Stimulated activated CD4-positive, alpha-beta T cell treated with anti-CD3 and anti-CD28 coated beads, Interleukin-4, amount 100 ng/mL, for 48 hours (primary cell): ENCODE data around the gene DDO.
"Not testable (repeated sequence)": the region's sequence is repeated elsewhere in the genome, so short reads cannot be mapped to it uniquely, and the experiment has no call there.

Experiments used
- DNase-seq, 2 donors: peaks; one replicate each; pipeline ENCODE4 v3.0.0-alpha.2; 2020; ENCODE audit warnings: low read depth in 2 of 2

DDO gene

DNA sequence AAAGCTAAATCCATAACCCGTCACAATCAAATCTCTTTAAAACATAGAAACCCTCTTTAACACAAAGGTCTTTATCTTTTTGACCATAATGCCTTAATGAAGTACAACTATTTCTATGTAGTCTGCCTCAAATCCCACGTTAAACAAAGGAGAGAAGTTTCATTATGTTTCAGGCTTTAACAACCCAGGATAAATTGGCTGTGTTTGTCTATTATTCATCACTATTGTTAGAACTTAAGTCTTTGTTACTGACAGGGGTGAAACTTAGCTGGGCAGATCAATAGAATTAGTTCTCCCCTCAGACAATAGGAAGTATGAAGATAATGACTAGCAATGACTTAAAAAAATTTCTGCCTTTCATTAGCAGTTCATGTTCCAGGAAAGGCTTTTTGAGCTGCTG lies 47.1 kb downstream of the DDO start:
- no peak for DNase-seq

DNA sequence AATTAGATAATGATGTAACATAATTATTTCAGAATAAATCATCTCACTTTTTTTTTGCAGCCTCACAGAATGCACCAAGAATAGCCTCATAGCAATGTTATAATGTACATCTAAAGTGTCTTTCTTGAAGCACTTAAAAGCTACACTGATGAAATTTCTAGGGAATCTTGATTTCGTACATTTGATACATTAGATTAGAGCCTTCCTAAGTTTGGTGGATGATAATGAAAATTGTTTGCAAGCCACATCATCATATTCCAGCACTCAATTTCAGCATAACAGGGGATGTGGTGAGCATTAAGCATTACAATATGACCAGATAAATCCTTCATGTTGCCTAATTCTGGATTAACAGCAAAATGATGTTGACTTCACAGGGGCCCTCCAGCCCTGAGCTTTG lies 47.5 kb downstream of the DDO start:
- no peak for DNase-seq

DNA sequence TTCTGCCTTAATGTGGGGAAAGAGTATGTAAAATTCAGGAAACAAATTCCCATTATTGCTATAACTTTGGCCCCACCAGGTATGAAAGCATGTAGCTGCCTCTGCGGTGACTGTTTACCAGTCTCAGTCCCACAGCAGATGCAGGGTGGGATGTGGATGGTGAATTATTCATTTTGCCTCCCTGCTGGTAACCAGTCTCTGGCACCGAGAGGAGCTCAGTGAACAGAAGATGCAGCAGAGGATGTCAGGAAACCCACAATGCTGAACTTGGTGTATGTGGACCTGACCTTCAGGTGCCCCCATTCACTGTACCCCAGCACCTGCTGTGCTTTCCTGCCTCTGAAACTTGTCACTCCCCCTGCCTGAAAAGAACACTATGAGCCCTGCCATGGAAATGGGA lies 48.4 kb downstream of the DDO start:
- no peak for DNase-seq

DNA sequence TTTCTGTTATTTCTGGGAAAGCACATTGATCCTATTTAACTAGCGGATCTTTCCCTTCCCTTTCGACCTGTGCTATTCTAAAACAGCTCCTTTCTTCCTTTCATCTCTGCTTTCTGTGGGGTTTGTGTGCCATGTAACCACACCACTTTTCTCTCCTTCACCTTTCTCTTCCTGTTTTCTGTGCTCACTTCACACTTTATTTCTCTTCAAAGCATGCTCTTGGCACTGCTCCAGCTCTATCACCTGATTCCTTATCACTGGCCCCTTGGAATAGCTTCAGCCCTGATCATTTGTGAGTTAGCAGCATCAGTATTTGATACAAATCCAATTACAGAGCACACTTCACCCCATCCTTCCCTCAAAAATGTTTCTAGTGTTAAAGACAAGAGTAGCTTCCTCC lies 49.1 kb downstream of the DDO start:
- DNase-seq, result no peak

DNA sequence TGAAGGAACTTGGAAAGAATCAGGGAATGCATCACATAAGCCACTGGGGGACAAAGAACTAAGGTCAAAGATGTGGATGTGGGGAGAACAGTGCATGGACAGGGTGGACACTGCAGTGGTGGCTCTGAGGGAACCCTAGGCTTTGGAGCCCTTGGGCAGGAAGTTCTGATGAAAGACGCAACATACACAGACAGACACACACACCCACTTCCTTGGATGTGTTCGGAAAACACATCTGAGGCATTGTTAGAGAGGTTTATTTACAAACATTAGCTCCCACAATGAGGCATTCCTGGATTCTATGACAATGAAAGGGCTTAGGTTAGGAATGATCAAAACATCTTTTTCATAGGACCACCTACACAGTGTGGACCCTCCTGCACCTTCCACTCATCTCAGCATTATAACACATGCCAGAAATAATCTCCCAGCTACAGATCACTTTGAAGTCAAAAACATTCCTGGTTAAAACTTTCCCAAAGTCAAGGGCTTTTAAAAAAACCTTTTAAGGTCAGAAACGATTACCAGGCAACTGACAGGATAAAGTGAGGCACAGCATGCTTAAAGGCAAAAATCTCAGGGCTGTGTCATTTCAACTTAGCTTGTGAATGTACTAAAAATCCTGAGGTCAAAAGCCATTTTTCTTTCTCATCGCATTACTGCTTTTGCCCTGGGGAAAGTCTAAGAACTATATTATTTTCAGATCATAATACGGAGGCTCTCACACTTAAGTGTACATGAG lies 50.8 kb downstream of the DDO start:
- no peak for DNase-seq

DNA sequence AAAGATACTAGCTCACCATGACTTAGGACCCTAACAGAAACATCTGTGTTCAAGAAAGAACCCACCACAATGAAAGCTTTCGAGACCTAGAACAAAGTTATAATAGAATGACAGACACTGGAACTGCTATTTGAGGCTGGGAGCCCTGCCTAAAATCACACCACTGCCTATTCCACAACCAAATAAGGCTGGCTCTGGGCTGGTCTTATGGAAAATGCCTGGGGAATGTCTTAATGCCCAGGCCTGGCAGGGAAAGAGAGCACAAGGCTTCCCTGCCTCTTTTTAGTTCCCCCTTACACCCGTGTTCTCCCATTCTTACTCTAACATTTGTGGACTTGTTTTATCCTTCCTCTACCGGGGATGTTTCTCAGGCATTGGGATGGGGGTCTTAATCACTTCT lies 51.6 kb downstream of the DDO start:
- no peak for DNase-seq

DNA sequence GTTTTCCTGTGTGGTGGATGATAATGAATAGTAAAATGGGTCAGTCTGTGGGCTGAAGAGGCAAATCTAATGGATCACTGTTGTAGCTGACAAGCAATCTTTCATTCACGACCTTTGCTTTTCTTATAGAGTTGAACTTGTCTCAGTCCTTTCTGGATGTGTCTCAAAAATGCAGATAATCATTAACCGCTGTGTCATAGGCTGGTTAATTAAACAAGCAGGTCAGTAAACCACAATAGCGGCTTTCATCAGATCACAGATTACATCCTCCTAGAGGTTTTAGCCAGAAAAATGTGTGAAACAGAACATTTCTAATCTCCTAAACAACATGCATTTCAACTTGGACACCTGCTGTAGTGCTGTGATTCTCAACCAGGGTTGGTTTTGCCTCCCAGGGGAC lies 54.7 kb downstream of the DDO start:
- no peak for DNase-seq

DNA sequence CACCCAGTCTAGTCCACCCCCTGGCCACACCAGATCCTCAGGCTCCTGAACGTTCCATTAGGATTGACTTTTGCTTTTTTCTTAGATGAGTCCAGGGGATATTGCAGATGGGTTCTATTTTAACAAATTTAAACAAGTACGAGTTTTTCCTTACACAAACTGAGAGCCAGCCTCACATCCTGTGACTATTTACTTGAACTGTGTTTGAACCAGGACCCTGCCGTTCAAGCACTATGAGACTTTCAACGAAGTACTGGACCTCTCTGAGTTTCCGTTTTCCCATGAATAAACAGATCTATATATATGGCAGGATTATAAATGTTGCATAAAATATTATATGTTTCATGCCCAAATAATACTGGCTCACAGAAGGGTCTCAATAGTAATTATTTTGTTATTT lies 55.8 kb downstream of the DDO start:
- DNase-seq, result no peak

DNA sequence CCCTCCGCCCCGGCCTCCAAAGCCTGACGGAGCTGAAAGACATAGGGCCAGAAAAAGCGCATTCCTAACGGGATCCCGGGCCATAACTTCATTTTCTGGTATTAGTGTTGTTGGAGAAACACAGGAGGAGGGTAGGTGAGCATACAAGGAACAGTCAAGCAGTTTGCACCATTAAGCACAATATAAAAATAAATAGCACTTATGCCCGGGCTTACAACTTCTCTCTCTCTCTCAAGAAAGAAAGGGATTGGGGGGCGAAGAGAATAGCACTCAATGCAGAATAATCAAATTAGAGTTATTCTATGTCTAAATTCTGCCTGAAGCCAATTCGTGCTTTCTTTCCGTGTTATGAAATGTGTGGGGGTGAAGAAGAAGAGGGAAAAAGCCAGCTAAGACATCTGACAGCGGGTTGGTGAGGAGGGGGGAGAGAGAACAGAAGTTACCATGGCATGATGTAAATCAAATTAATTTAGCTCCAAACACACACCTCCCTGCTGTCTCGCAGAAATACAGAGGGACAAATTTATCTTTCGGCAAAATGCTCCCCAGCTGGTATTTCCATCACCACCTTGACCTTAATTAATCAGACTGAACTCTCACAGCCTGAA lies 56.7 kb downstream of the DDO start:
- no peak for DNase-seq

DNA sequence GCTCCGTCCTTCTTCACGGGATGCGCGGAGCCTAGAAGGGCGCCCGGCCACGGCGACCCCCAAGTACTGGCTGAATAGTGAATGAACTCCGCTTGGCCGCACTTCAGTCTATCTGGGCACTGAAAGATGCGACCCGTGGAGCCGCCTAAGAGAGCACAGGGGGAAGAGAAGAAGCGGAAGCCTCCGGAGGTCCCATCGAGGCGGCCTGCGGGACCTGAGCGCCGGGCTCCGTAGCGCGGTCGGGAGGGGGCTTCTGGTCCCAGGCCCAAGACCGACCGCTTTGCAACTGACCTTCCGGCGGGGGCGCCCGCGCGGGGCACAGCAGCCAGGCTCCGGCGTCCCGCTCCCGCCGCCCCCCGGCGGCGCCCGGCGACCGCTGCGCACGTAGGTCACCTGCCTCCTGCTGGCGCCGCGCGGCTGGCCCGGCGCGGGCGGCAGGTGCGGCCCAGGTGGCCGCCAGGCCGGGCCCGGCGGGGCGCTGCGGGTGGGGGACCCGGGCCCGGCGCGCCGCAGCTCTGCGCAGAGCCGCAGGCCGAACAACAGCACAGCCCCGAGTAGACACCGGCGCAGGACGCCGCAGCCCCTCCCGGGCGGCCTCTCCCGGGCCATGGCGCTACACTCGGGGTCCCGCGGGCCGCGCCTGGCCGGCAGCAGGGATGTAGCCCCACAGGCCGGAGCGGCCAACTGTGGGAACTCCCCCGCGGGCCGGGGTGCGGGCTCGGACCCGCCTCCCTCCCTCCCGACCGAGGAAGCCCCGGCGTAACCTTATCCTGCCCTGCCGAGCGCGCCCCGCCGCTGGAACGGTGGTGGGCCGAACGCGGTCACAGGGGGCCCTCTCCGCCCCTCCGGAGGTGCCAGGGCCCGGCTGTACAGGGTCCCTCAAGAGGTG lies 57.5 kb downstream of the DDO start, which contains the start of gene METTL24:
Gene METTL24, minus strand, starts transcription at position 686 of the 889 bp plus-strand sequence. Its CDS starts 77 bp downstream, at position 609.
- DNase-seq, result no peak

DNA sequence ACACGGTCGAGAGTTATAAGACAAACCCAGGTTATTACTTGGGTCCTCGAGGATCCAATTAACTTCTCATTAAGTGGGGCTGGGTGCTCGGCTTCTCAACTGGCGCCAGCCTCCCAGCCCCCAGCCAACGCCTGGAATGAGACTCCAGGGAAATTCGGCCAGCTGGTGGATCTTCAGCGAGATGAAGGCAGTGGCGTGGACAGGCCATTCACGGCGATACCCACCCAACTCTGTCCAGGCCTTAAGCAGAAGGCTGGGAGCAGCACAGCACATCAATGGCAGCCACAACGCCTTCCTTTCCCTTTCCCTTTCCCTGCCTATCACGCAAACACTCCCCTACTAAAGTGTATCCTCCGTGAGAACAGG lies 58.1 kb downstream of the DDO start:
- DNase-seq, result no peak

DNA sequence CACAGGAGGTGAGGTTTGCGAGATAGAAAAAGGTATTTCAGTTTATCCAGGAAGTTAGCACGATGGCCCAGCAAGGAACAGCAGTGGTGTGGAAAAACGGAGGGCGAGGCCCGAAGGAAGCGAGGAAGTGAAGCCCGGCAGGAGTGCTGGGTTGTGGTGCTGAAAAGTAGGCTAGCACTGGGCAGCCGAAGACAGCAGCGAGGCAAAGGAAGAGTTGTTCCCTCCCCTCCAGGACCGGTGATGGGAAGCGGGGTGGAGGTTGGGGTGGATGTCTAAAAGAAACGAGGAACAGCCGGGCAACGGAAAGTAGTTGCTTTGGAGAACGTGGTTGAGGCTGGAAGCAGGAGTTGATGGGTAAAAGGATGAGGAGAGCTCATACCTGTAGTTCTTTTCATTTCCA lies 58.6 kb downstream of the DDO start:
- DNase-seq, result no peak

DNA sequence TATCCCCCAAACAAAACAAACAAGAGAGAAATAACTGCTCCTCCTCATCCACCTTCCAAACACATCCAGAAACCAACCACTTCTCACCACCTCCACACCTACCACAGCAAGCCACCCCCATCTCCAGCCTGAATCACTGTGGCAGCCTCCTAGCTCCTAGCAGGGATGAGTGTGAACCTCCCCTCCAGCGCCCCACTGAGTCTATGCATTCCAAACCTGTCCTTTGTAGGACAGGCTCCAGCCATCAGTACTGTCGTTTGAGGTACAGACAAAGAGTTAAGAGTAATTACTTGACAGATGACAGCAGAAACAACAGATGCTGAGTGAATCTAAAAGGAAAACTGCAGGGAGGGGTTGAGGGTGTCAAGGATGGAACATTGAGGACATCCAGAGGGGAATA lies 59.6 kb downstream of the DDO start:
- DNase-seq, result no peak

DNA sequence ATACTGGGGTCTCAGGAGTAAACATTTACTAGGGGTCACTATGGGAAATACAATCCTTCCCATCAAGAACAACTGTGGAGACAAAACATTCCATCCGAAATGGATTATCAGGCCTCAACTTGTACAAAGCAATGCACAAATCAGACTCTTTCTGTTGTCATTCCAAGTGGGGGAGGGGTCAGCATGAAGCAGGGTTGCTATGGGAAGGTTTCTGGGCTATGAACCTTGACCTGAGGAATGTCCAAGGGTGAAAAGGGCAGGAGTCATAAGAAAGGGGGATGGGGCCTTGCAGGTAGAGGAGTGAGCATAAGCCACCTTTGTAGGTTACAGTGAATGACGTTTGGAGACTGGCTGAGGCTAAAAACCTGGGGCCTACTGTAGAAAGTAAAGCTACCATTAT lies 60.4 kb downstream of the DDO start:
- no peak for DNase-seq

DNA sequence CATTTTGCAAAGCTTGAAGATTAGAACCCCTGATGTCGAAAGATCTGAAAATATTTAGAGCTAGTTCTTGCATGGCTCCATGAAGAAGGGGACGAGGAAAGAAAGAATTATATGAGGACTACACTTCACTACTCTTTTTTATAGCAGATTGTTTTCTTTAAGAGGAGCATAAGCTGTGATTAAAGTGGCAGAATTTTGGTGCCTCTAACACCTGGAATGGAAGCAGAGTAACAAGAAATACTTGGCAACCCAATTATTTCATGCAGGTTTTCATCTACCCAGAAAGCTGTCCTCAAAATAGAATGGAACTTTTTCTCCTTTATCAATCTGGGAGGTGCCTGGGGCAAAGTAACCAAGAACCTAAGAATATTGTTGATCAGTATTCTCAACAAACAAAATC lies 61.2 kb downstream of the DDO start:
- no peak for DNase-seq

DNA sequence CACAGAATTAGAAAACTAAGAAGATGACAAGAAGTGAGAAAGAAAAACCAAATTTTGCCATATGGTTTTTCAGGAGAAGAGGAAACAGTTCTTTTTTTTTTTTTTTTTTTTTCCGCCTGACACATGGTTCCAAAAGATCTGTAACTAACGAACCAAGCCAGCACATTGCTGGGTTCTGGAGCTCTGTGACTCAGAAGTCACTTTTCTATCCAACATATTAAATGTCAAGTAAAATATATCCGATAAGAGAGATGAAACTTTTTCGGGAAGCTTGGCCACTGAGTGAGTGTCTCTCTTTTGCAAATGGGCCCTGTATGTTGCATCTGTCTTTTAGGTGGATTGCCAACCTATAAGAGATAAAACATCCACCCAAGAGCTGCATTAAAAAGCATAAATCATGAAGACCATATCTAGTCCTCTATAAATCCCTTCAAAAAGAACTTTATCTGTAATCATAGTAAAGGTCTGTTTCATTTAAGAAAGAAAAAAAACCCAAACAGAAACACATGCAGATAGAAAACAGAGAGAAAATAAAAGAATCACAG lies 61.8 kb downstream of the DDO start:
- DNase-seq, result no peak

DNA sequence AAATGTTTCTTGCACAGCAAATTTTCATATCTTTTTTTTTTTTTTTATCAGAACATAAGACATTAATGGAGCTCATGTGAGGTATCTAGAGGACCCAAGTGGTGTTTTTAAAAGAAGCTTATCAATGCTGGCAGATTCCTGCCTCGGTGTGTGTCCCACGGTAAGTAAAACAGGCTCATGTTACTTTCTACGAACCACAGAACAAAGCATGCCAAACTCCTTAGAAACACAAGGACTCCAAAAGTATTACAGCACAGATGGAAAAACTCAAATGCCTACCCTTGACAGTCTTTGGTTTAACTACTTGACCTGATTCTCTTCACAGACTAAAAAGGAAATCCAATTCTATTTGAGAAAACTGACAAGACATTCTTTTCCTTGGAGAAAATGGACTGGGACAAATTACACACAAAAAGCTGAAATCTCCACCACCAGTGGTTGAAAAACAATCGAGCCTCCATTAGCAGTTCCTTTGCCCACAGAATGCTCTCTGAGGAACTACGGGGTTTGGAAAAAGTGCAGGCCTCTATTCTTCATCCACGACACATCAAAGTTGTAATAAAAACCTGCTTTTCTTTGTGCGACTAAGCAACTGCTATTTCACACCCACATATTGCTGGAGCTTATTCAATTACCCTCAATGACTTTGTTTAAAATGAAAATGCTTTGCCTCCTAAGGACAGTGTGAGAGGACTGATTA lies 62.7 kb downstream of the DDO start:
- DNase-seq, result no peak

DNA sequence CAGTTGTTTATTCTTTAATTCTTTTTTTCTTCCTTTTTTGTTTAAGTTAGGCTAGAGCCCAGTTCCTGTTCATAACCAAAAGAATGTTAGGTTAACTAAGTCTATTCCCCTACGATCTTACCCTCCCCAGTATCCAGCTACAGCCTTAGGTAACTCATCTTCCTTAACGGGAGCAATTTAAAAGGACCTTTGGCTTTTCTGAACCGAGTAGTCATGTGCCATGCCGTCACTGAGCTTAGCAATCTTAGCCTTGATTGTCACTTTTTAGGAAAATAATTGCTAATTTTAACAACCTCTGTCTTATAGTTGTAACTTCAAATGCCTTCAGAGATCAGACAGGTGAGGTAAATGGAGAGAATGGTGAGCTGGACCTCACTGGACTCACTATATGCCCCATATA lies 63.4 kb downstream of the DDO start:
- no peak for DNase-seq

DNA sequence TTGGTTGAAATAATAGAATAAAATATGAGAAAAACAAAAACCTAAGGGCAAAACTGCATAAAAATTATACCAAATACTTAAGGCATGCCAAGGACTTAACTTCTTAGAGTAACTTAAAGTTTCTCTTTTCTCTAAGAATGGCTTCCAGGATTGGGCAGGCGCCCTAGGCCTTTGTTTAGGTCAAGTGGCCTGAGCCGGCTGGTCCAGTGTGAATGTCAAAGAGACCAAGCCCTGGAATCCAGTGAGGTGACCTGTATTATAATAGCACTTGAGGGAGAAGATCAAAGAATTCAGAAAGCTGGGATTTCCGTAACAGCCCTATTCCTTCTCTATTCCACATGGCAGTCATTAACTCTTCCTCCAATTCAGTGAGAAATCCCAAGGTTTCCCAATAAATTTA lies 63.8 kb downstream of the DDO start:
- no peak for DNase-seq

DNA sequence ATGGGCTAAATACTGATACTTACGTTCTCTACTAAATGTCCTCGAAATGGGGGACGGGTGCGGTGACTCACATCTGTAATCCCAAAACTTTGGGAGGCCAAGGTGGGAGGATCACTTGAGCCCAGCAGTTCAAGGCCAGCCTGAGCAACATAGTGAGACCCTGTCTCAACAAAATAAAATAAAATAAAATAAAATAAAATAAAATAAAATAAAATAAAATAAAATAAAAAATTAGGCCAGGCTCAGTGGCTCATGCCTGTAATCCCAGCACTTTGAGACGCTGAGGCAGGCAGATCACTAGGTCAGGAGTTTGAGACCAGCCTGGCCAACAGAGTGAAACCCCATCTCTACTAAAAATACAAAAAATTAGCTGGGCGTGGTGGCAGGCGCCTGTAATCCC lies 64.8 kb downstream of the DDO start:
- not testable (repeated sequence) for DNase-seq

DNA sequence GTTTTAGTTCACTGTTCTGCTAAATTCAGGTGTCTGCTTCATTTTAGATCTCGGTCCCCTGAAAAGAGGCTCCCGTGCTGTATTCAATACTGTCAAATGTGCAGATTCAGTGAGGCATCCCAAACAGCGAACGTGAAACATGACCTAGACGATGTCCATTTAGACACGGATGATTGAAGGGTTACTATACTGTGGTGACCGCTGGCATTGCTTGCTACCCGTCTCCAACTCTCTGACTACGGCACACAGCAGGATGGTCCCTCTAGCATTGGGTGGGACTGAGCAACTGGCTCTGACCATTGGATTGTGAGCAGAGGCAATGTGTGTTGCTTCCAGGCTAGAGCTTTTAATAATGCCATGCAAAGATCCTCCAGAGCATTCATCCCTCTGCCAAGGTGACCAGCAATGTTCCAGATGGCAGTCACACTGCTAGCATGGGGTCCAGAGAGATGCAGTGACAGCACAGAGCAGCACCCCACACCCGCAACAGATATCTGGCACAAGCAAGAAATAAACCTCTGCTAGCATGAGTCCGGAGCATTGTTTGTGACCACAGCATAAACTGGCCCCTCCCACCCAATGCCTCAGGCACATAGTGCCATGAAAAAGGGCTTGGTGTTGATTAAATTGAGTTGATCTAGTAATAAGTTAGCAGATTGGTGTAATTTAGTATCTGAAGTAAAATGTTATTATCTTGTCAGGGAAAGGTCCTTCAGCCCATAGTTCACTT lies 66.2 kb downstream of the DDO start:
- no peak for DNase-seq
